GM19395 (cell line): ENCODE measurements around the gene LAMC1.

Source experiments
- ATAC-seq: cut with Tn5 transposase; IDR thresholded peaks from one replicate; pipeline ENCODE4 v1.9.1; 2021; ENCODE audit warnings: mild to moderate bottlenecking, moderate library complexity; ENCODE audit not compliant: unreplicated experiment

Gene LAMC1

DNA sequence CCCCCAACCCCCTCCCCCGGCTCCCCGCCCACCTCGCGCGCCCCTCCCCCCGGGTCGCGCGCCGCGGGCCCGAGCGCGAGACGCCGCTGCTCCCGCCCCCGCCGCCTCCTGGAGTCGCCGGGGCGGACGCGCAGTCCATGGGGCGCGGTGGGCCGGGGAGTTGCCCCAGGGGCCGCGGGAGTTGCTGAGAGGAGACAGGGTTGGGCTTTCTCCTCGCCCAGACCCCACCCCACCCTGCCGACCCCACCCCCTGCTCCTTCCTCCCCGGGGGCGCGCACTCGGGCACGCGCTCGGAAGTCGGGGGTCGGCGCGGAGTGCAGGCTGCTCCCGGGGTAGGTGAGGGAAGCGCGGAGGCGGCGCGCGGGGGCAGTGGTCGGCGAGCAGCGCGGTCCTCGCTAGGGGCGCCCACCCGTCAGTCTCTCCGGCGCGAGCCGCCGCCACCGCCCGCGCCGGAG lies at the start of gene LAMC1:
LAMC1 (plus strand) TSS at position 275 of the 455 bp plus-strand sequence. CDS start 297 bp downstream, outside the sequence.
- peak; percentile 34 for ATAC-seq

DNA sequence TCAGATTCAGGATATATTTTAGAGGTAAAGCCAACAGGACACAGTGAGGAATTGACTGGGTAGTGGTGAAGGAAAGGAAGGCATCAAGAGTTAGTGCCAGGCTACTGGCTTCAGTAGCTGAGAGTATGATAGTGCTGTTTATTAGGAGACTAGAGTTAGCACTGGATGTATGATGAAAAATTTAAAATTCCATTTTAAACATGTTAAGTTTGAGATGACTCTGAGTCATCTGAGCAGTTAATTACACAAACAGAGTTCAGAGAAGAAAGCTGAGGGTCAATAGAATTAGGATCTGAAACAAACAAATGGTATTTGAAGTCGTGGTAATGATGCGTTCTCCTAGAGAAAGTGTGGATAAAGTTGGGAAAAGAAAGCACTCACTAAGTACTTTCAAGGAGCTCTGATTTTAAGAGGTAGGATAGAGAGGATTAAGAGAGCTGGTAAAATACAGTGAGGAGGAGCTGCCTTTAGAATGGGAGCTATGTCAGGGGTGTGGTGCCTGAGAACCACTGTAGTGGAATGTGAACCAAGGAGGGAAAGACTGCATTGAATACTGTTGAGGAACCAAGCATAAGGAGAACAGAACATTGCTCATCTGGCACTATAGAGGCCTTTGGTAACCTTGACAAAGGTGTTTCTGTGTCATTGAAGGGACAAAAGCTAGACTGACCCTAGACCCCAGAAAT lies 48.6 kb upstream of the LAMC1 start:
- no peak for ATAC-seq

DNA sequence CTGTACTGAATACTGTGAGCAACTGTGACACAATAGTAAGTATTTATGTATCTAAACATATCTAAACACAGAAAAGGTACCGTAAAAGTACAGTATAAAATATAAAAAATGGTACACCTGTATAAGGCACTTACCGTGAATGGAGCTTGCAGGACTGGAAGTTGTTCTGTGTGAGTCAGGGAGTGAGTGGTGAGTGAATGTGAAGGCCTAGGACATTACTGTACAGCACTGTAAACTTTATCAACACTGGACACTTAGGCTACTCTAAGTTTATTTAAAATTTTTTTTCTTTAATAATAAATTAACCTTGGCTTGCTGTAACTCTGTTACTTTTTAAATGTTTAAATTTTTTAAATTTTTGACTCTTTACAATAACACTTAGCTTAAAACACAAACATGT lies 45.7 kb upstream of the LAMC1 start:
- ATAC-seq = no peak

DNA sequence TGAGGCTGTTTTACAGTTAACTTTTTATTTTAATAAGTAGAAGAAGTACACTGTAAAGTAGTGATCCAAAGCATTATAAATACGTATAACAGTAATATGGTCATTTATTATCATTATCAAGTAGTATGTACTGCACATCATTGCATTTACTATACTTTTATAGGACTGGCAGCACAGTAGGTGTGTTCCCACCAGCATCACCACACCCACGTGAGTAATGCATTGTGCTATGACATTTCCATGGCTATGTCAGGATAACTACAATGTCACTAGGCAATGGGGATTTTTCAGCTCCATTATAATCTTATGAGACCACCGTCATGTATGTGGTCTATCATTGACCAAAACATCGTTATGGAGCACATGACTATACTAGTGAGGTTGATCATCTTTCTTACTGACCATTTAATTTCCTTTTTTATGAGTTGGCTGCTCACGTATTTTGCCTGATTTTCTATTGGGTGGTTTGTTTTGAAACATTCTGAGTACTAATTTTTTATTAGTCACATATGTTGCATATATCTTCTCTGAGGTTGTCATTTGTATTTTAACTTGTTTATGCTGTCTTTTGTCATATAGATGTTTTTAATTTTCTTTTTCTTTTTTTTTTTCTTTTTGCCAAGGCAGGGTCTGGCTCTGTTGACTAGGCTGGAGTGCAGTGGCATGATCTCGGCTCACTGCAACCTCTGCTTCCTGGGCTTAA lies 44.9 kb upstream of the LAMC1 start:
- no peak for ATAC-seq

DNA sequence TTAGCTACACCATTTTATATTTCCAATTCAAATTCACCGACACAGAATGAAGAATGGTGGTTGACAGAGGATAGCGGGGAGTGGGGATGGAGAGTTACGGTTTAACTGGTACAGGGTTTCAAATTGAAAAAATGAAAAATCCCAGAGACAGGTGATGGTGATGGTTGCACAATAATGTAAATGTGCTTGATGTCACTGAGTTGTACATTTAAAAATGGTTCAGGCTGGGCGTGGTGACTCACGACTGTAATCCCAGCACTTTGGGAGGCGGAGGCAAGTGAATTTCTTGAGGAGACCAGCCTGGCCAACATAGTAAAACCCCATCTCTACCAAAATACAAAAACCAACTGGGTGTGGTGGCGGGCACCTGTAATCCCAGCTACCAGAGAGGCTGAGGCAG lies 39.1 kb upstream of the LAMC1 start:
- no peak for ATAC-seq

- no peak for ATAC-seq
These were observed 38.6 kb upstream of the LAMC1 start for GRCh38 chr1:182984621-182985020.

DNA sequence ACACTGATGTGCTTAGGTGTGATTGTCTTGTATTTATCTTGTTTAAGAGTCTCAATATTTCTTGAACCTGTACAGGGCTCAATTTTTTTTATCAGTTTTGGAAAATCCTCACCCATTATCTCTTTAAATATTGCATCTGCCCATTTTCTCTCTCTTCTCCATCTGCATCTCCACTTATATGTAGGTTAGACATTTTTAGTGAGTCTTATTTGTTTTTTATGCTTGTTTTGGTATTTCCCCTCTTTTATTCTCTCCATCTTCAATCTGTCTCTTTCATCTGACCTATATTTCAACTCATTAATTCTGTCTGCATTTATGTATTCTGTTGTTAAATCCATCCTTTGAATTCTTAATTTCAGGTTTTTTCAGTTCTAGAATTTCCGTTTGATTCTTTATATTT lies 37.3 kb upstream of the LAMC1 start:
- ATAC-seq = no peak

- no peak for ATAC-seq
These were observed 32.6 kb upstream of the LAMC1 start for GRCh38 chr1:182990413-182991144.

DNA sequence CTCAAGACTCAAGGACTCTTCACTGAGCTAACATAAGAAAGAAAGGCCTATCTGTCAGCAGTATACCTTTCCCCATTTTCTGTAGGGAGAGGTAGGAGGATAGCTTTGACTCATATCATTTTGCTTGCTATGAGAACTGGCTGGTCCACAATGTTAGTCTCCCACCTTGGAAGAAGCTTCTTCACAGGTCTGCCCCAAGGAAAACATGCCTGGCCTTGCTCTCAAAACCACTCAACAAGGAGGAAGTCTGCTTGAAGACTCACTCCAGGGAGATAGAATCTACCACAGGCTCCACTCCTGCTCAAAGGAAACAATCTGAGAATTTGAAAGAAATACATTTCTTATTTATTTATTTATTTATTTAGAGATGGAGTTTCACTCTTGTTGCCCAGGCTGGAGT lies 29.5 kb upstream of the LAMC1 start:
- ATAC-seq = no peak

GRCh38 chr1:182995894-182996293 lies 27.3 kb upstream of the LAMC1 start:
- ATAC-seq = no peak

DNA sequence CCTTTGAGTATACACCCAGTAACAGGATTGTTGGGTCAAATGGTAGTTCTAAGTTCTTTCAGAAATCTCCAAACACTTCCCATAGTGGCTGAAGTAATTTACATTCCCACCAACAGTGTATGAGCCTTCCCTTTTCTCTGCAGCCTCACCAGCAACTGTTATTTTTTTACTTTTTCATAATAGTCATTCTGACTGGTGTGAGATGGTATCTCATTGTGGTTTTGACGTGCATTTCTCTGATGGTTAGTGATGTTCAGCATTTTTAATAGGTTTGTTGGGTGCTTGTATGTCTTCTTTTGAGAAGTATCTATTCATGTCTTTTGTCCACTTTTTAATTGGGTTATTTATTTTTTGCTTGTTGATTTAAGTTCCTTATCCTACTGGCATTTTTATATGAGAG lies 26.4 kb upstream of the LAMC1 start:
- ATAC-seq = no peak

GRCh38 chr1:182998482-182998881 lies 24.7 kb upstream of the LAMC1 start:
- ATAC-seq = no peak

- no peak for ATAC-seq
These were observed 22.9 kb upstream of the LAMC1 start for GRCh38 chr1:183000167-183000962.

DNA sequence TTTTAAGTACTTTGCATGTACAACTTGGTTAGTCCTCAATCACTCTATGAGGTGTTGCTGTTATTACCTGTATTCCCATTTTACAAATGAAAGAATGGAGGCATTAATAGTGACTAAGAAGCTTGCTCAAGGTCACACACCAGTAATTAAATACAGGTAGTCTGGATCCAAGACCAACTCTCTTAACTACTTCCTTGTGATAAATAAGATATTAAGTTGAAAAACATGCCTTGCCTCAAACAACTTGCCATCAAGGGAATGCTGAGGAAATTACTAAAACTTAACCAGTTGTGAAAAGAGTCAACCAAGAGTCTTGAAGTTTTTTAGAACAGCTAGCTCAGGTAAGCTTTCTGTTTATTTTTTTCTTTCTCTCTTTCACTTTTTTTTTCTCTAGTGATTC lies 21.0 kb upstream of the LAMC1 start:
- ATAC-seq = no peak

GRCh38 chr1:183002797-183003196 lies 20.4 kb upstream of the LAMC1 start:
- no peak for ATAC-seq

DNA sequence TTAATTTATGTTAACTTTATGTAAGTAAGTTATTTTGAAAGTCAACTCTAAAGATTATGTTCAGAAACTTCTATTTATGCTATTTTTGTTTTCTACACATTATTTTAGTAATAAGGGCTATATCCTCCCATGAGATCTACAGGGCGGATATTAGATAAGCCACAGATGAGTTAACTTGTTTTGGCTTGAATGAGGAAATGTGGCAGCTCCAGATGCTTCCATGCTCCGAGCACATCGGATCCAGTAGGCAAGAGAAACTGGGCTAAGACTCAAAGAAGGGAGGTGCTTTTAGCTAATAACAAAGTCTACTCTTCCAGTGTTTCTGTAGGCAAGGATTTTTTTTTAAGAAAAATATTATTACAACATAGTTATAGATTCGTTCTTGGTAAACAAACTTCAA lies 20.0 kb upstream of the LAMC1 start:
- no peak for ATAC-seq

DNA sequence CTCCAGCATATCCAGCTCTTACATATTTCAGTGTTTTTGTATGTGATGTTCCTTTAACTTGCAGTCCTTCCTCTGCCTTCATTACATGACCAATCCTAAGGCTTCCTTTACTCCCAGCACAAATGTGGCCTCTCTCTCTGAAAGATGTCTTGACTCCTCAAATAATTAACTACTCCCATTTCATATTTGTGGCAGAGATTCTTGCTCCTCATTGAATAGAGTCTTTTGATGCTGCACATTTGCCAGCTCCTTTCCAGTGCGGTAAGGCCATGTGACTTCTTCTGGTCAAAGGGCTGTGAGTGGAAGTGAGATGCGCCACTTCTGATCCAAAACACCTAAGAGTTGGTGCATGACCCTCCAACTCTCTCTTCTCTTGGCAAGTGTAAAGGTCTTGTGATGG lies 19.1 kb upstream of the LAMC1 start:
- ATAC-seq = no peak

DNA sequence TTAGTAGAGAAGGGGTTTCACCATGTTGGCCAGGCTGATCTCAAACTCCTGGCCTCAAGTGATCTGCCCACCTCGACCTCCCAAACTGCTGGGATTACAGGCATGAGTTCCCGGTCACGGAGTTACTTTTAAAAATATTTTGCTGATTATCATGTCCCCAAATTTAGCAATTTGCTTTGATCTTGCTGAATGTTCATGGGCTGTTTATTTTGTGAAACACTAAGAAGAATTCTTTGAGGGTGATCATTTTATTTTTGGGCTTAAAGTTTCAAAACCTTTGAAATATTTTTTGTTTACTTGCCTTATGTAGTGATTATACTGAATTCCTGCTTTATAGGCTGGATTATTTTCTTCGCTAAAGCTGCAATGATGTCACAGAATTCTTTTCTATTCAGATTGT lies 11.4 kb upstream of the LAMC1 start:
- ATAC-seq = no peak

DNA sequence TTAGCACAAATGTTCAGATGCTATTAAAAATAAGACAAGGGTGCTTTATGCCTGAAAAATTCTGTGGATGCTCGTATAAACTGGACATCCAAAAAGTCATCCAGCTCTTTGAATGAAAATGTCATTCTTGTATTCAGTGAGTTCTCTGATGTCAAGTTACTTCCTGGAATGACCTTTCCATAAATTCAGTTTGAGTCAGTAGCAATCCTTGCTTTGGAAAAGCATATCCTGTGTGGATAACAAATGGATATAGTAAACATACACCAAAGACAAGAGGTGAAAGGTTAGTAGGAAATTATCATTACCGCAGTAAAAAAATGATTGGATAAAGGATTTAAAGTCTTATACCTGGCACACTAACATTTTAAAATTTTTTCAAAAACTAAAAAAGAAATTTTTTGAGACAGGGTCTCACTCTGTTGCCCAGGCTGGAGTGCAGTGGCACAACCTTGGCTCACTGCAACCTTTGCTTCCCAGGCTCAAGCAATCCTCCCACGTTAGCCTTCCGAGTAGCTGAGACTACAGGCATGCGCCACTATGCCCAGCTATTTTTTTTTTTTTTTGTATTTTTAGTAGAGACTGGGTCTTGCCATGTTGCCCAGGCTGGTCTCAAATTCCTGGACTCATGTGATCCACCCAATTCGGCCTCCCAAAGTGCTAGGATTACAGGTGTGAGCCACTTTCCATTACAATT lies 10.8 kb upstream of the LAMC1 start:
- no peak for ATAC-seq

DNA sequence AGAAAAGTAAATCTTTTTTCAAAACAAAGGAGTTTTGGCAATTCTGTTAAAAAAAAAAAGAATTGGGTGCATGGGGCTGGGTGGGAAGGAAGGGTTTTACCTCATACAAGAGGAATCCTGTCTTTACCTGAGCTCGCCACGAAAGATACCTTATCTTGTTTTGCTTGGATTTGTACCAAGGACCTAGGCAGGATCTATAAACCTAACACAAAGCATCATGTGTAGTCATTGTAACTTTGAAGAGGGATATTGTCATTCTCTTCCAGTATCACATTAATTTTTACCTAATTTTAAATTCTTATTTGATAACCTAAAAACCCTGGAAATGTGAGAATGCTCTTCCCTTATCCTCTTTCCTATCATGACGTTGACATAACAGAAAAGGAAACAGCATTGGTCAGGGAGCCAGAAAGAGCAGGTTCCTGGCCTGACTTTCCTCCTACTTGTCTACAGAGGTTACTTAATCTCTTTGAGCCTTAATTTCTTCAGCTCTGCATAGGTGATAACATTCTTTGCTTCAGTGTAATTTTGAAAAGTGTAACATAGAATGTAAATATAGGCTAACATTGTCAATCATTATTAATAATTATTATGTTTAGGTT lies 4.0 kb upstream of the LAMC1 start:
- ATAC-seq = no peak
